Forelimb muscle (tissue), 1 donor: Measurements from ENCODE around the gene TRPC4AP. TPM values are rescaled to one million over a fixed set of nuclear protein-coding genes. Genes with fewer than 3 reads are reported as not detected.

Source experiments
- DNase-seq: peaks from one replicate; pipeline ENCODE4 v3.0.0-alpha.2; 2013; ENCODE audit warnings: low read depth
- polyA plus RNA-seq: library from polyadenylated mRNA; unstranded; fragments of 120-200 nt; gene quantifications from one replicate; pipeline ENCODE4 v1.2.1, GENCODE V29; 2013; ENCODE audit not compliant: insufficient read length

TRPC4AP gene
- polyA plus RNA-seq, 1 donor = 52.6 TPM

DNA sequence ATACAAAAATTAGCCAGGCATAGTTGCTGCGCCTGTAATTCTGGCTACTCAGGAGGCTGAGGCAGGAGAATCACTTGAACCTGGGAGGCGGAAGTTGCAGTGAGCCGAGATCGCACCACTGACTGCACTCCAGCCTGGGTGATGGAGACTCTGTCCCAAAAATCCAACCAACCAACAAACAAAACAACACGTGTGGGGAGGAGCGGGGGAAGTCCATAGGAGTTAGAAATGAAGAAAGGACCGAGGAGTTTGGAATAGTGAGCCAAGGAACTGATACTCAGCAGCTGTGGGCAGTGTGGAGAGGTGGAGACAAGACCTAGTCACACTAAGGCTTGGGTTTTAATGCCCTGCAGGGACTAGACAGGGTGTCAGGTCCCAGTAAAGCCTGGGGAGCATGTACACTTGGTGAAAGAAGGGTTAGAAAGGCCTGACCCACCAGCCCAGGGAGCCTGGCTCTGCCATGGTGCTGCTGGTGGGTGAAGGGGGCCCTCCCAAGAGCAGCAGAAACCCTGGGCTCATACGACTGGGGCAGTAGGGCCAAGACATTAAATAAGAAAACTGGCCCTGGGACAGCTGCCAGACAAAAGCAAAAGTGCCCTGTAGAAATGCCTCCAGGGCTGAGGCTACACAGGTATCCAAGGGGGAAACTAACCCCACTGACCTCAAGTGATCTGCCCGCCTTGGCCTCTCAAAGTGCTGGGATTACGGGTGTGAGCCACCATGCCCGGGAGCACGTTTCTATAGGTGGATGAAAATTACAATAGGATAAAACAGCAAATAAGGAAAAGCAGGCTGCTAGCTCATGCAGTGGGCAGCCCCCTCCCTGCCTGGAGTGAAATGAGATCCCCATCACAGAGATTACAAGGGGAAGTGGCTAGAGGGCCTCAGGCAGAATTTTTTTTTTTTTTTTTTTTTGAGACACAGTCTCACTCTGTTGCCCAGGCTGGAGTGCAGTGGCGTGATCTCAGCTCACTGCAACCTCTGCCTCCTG is 78.9 kb downstream of the TRPC4AP start:
- no peak for DNase-seq

DNA sequence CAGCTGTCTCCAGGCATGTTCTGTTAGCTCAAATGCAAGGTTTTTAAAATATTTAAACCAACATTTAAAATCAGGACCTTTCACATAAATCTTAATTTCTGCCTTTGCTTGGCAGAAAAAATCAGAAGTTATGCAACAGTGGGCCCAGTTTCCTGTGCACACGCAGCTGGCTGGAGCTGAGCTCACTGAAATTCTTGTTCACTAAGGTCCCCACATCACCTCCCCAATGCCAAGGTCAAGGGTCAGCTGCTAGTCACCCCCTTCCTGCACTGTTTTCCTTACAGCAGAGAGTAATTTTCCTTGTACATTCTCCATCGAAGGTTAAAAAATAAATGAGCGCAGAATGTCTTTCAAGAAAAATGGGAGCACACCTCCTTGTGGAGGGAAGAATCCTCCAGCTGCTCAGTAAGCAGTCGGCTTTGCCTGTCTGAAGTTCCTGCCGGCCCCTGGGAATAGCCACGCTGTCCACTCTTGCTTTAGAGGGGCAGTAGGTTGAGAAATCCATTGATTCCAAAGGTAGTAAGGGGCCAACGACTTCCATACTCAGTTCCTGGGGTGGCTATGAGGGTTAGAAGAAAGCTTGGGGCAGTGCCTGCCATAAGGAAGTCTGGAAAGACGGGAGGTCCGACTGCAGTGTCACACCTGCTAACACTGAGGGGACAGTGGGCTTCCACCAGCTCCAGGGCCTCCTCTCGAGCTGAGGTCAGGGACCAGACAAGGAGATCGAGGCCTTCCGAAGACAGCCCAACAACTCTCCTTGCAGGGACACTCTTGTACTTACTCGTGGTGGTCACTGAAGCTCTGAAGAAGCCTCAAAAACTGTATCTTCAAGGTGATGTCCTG is 80.2 kb downstream of the TRPC4AP start:
- DNase-seq = no peak

GRCh38 chr20:35011589-35012226 is 80.9 kb downstream of the TRPC4AP start:
- DNase-seq = no peak

DNA sequence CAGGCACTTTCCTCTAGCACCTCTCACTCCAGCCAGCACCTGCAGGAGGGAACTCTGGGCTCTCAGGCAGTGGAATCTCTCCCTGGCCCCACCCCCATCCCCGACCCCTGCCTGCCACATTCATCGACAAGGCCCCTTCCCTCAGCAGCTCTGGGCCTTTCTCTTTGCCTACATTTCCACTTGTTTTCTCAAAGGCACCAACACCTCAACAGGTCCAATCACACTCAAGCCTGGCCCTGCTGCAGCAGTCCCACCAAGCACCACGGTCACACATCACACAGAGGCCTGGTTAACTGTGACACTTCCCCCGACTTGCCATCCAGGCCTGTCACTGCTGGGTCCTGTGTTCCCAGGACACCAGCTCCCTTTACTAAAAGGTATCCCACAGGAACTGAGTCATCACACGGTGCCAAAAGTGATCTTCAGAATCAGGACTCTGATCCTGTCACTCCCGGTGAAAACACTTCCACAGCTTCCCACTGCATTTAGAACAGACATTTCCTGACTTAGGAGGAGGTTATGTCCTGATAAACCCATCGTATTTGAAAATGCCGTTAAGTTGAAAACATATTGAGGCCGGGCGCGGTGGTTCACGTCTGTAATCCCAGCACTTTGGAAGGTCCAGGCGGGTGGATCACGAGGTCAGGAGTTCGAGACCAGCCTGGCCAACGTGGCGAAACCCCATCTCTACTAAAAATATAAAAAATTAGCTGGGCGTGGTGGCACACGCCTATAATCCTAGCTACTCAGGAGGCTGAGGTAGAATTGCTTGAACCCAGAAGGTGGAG is 82.0 kb downstream of the TRPC4AP start:
- DNase-seq = no peak

GRCh38 chr20:35009665-35010328 is 82.8 kb downstream of the TRPC4AP start:
- DNase-seq = no peak

GRCh38 chr20:35008411-35009342 is 83.9 kb downstream of the TRPC4AP start:
- DNase-seq = no peak

DNA sequence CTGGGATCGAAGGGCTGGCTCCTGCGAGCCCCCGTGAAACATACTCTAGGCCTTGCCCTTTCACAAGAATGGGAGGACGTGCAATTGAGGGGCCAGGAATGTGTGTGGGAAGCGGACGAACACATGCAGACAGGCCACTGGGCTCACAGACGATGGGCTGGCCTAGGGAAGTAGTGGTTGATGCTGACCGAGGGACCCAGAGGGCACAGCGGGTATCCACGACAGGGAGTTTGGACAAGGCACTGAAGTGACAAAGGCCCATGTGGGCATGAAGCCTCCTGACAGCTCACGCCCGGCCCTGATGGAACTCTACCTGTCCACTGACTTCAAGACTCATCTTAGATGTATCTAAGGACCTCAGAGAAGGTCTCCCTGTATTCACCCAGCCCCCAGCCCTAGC is 84.7 kb downstream of the TRPC4AP start:
- DNase-seq = no peak

GRCh38 chr20:35007413-35007812 is 85.2 kb downstream of the TRPC4AP start:
- no peak for DNase-seq

DNA sequence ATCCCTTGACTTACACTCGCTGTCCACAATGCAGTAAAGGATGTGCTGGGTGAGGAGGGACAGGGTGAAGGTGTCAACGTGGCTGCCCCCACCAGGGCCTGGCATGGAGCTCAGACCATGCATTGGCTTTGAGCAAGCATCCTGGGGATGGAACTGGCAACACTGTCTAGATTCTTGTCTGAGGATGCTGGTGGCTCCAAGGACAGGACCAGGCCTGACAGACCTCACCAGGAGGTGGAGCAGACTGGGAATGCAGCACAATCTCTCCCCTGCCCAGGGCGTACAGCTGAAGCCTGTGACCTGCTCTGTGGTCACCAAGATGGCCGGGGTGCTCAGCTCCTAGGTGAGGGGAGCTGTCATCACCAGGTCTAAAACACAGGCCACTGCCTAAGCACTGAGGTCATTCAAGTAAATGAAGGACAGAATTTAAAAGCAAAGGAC is 86.1 kb downstream of the TRPC4AP start:
- no peak for DNase-seq

DNA sequence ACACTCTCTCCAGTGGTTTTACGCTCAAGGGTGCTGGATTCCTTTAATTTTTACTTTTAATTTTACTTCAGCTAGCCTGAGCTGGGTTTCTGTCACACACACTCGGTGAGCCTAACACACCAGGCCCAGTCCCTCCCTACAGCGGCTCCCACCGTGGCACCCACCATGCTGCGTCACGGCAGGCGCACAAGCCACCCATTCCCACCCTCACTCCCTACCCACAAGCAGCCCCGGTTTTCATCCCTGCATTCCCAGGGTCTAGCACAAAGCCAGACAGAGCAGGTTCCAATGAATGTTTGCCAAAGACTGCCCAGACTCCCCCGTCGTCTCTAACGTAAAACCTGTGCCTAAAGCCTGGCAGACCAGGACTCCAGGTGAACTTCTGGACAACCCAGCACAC is 86.6 kb downstream of the TRPC4AP start:
- DNase-seq = no peak

DNA sequence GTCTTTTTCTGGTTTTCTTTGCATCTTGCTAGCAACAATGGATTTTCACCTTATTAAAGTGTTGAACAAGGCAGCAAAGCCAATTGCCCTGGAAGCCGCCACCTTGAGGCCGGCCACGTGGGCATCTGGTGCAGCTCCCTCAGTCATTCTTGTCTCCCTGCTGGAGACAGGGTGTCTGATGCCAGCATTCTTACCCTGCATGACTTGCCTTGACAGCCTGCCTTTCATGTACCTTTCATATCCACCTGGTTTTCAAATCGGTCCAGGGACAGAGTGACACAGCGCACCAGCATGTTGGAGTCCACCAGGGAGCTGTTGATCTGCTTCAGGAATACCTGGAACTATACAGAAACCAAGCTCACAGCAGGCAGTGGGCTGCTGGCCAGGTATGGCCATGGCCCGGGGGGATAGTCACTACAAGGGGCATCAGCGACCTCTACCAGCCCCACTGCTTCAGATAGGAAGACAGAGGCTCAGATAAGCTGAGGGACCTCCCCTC is 87.1 kb downstream of the TRPC4AP start:
- no peak for DNase-seq

GRCh38 chr20:35004749-35005462 is 87.7 kb downstream of the TRPC4AP start:
- DNase-seq = no peak

- no peak for DNase-seq
These were observed 88.4 kb downstream of the TRPC4AP start for GRCh38 chr20:35004051-35004725.

DNA sequence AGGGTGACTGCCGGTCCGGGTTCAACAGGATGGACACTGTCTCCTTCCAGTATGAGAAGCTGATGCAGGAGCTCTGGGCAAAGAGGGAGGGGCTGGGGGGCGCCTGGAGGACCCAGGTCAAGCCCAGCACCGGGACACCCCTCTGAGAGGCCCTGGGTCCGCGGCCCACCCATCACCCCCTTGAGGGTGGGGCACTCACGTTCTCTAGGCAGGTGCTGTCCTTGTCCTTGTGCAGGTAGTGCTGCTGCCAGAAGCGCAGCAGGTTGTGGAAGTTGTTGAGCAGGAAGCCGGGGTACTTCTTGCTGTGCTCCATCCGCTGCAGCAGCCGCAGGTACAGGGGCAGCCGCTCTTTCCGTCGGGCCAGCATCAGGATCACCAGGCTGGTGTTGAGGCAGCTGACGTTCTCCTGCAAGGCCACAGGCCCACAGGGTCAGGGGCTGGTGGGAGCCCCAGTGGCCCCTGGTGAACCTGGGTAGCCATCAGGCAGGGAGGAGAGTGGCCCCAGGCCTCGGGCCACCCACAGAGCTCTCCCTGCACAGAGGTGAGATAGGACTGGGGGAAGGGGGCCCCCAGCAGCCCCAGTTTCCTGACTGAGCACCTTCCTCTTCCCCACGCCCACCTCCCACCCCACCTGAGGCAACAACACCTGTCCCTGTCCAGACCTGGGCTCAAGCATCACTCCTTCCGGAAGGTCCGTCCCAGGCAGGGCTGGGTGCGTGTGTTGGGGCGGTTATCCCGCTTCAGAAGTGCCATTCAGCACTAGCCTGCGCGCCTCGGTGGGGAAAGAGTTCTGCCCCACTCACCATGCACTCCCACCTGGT is 89.2 kb downstream of the TRPC4AP start:
- DNase-seq = no peak

- no peak for DNase-seq
These were observed 90.0 kb downstream of the TRPC4AP start for GRCh38 chr20:35002426-35003210.
